H9 (cell line): ENCODE measurements around the gene BMPER. TPM values are rescaled to one million over a fixed set of nuclear protein-coding genes. Genes with fewer than 3 reads are reported as not detected.

Source experiments
- DNase-seq: peaks from one replicate; pipeline ENCODE4 v3.0.0-alpha.2; 2017
- H2AFZ ChIP-seq: one replicate; pipeline ENCODE4 v1.6.1; 2013; ENCODE audit warnings: mild to moderate bottlenecking, low read length, control low read depth, moderate library complexity
- H2AK5ac ChIP-seq: 2 replicates; pipeline ENCODE4 v1.6.1; 2013; ENCODE audit warnings: low read length, control low read depth, mixed read lengths; ENCODE audit not compliant: insufficient read length
- H2BK120ac ChIP-seq: one replicate; pipeline ENCODE4 v1.6.1; 2013; ENCODE audit warnings: low read depth, mild to moderate bottlenecking, low read length, control low read depth, inconsistent platforms; ENCODE audit not compliant: poor library complexity, severe bottlenecking
- H2BK12ac ChIP-seq: 2 replicates; pipeline ENCODE4 v1.6.1; 2013; ENCODE audit warnings: low read length, control low read depth, mixed read lengths, low read depth; ENCODE audit not compliant: insufficient read length
- H2BK15ac ChIP-seq: 2 replicates; pipeline ENCODE4 v1.6.1; 2013; ENCODE audit warnings: low read depth, low read length, control low read depth
- H2BK20ac ChIP-seq: one replicate; pipeline ENCODE4 v1.6.1; 2013; ENCODE audit warnings: low read depth, mild to moderate bottlenecking, low read length, control low read depth, inconsistent platforms; ENCODE audit not compliant: poor library complexity, severe bottlenecking
- H2BK5ac ChIP-seq: 2 replicates; pipeline ENCODE4 v1.6.1; 2013; ENCODE audit warnings: low read length, control low read depth, mixed read lengths; ENCODE audit not compliant: insufficient read length
- H3K14ac ChIP-seq: 2 replicates; pipeline ENCODE4 v1.6.1; 2013; ENCODE audit warnings: low read length, control low read depth; ENCODE audit not compliant: insufficient read depth
- H3K18ac ChIP-seq: 2 replicates; pipeline ENCODE4 v1.6.1; 2013; ENCODE audit warnings: low read depth, mild to moderate bottlenecking, mixed read lengths, low read length, control low read depth; ENCODE audit not compliant: insufficient read length
- H3K23ac ChIP-seq: 2 replicates; pipeline ENCODE4 v1.6.1; 2013; ENCODE audit warnings: low read length, control low read depth, mixed read lengths, low read depth; ENCODE audit not compliant: insufficient read length
- H3K23me2 ChIP-seq: 2 replicates; pipeline ENCODE4 v1.6.1; 2013; ENCODE audit warnings: low read depth, mild to moderate bottlenecking, mixed read lengths, low read length, control low read depth; ENCODE audit not compliant: insufficient read length, poor library complexity, severe bottlenecking
- H3K27ac ChIP-seq: 2 replicates; pipeline ENCODE4 v1.5.1; 2013; ENCODE audit warnings: low read length, control low read depth, mixed read lengths, low read depth; ENCODE audit not compliant: insufficient read length
- H3K27me3 ChIP-seq: 2 replicates; pipeline ENCODE4 v1.6.1; 2013; ENCODE audit warnings: low read length, control low read depth, inconsistent platforms; ENCODE audit not compliant: insufficient read depth
- H3K4ac ChIP-seq: 2 replicates; pipeline ENCODE4 v1.6.1; 2013; ENCODE audit warnings: low read depth, mild to moderate bottlenecking, control low read depth, inconsistent platforms, low read length, moderate library complexity
- H3K4me1 ChIP-seq: 2 replicates; pipeline ENCODE4 v1.6.1; 2013; ENCODE audit warnings: low read length, control low read depth, inconsistent platforms; ENCODE audit not compliant: insufficient read depth
- H3K4me2 ChIP-seq: 2 replicates; pipeline ENCODE4 v1.6.1; 2013; ENCODE audit warnings: low read length, control low read depth, mixed read lengths; ENCODE audit not compliant: insufficient read length, insufficient read depth
- H3K56ac ChIP-seq: 2 replicates; pipeline ENCODE4 v1.6.1; 2013; ENCODE audit warnings: low read depth, mild to moderate bottlenecking, mixed read lengths, low read length, control low read depth; ENCODE audit not compliant: insufficient read length
- H3K79me1 ChIP-seq: 2 replicates; pipeline ENCODE4 v1.6.1; 2013; ENCODE audit warnings: low read depth, mild to moderate bottlenecking, moderate library complexity, low read length, control low read depth, inconsistent platforms; ENCODE audit not compliant: insufficient read depth, poor library complexity, severe bottlenecking
- H3K79me2 ChIP-seq: 2 replicates; pipeline ENCODE4 v1.6.1; 2013; ENCODE audit warnings: low read length, control low read depth, inconsistent platforms; ENCODE audit not compliant: insufficient read depth
- H3K9ac ChIP-seq: 2 replicates; pipeline ENCODE4 v1.6.1; 2013; ENCODE audit warnings: low read length, control low read depth, mixed read lengths; ENCODE audit not compliant: insufficient read length; ENCODE audit errors: extremely low read depth
- H3K9me3 ChIP-seq: one replicate; pipeline ENCODE4 v1.6.1; 2013; ENCODE audit warnings: low read depth, low read length, inconsistent platforms; ENCODE audit not compliant: control insufficient read depth
- H3T11ph ChIP-seq: one replicate; pipeline ENCODE4 v1.6.1; 2013; ENCODE audit warnings: mild to moderate bottlenecking, low read length, control low read depth, inconsistent platforms
- H4K20me1 ChIP-seq: one replicate; pipeline ENCODE4 v1.6.1; 2013; ENCODE audit not compliant: control insufficient read depth, insufficient read length, insufficient read depth
- H4K5ac ChIP-seq: 2 replicates; pipeline ENCODE4 v1.6.1; 2013; ENCODE audit warnings: low read depth, mild to moderate bottlenecking, mixed read lengths, low read length, control low read depth; ENCODE audit not compliant: insufficient read length
- H4K8ac ChIP-seq: replicated peaks from 2 replicates; pipeline ENCODE4 v1.6.1; 2013; ENCODE audit warnings: low read length, control low read depth, mixed read lengths, low read depth; ENCODE audit not compliant: insufficient read length
- H4K91ac ChIP-seq: 2 replicates; pipeline ENCODE4 v1.6.1; 2013; ENCODE audit warnings: low read depth, mild to moderate bottlenecking, moderate library complexity, mixed read lengths, low read length, control low read depth; ENCODE audit not compliant: insufficient read length
- H3K27ac Mint-ChIP-seq, 3 experiments: 2 replicates in 2 of 3; 3 replicates in 1 of 3; pipeline ENCODE4 v1.8.0; 2020 to 2021; ENCODE audit warnings: mixed read lengths in 3 of 3, mild to moderate bottlenecking in 1 of 3, moderate library complexity in 1 of 3
- H3K27me3 Mint-ChIP-seq: 2 replicates; pipeline ENCODE4 v1.8.0; 2021; ENCODE audit warnings: low read depth, mild to moderate bottlenecking, moderate library complexity, mixed read lengths
- H3K36me3 Mint-ChIP-seq, 3 experiments: 2 replicates in 2 of 3; 3 replicates in 1 of 3; pipeline ENCODE4 v1.8.0; 2020 to 2021; ENCODE audit warnings: low read depth in 3 of 3, mixed read lengths in 3 of 3; ENCODE audit not compliant: insufficient read depth in 1 of 3
- H3K4me1 Mint-ChIP-seq, 2 experiments: 2 replicates each; pipeline ENCODE4 v1.8.0; 2020; ENCODE audit warnings: mixed read lengths in 2 of 2
- H3K4me3 Mint-ChIP-seq, 2 experiments: 2 replicates in 1 of 2; 3 replicates in 1 of 2; pipeline ENCODE4 v1.8.0; 2020 to 2021; ENCODE audit warnings: mild to moderate bottlenecking in 2 of 2, mixed read lengths in 2 of 2, moderate library complexity in 1 of 2
- H3K9me3 Mint-ChIP-seq, 2 experiments: 2 replicates in 1 of 2; 3 replicates in 1 of 2; pipeline ENCODE4 v1.8.0; 2020; ENCODE audit warnings: mild to moderate bottlenecking in 2 of 2, mixed read lengths in 2 of 2, moderate library complexity in 1 of 2
- WGBS: extraction: QIAGEN DNeasy Blood & Tissue Kit; methylation state at CpG from one replicate; pipeline ENCODE4 v1.1.7; 2013; ENCODE audit warnings: missing lambda C conversion rate, low lambda C conversion rate, mixed read lengths; ENCODE audit not compliant: insufficient read length; ENCODE audit errors: extremely low coverage; 5-methylcytosine and 5-hydroxymethylcytosine counted together
- total RNA-seq: library from RNA; stranded (reverse); gene quantifications from 2 replicates; pipeline ENCODE4 v1.2.1, GENCODE V29; 2021
- TF ChIP-seq, protein P1 (sequence below): fragments of 200-600 bp; sonication (generic); conservative IDR thresholded peaks from 3 replicates; pipeline ENCODE4 v1.8.0; 2021; ENCODE audit warnings: antibody characterized with exemption, mild to moderate bottlenecking

BMPER gene
- total RNA-seq, 1 experiment from 2014 or later, result 0.20 TPM

DNA sequence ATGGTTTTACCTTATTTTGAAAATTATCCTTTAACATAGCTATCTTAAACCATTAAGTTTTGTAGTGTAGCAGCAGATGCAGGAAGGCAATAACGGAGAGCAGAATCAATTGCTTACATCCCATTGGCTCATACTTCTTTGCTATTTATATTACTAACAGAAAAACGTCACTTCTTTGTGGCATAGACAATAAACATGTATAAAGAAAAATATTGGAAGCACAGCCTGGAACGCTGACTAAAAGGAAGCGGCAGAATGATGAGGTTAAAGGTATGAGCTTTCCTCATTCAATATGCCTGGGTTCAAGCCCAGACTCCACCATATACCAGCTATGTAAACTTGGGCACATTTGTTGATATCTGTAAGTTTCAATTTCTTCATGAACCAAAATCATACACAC, 24.0 kb upstream of the BMPER start:
- DNase-seq, result no peak

More for the DNA sequence above, 24.0 kb upstream of the BMPER start:
- no peak overlapping the region for H2BK5ac ChIP-seq
- H4K20me1 ChIP-seq, result no peaks in the 10 kb centered on the region
- no peak overlapping the region for H4K5ac ChIP-seq
- H3K27me3 ChIP-seq, result no peaks in the 10 kb centered on the region
- no peak overlapping the region for H3T11ph ChIP-seq
- H3K79me2 ChIP-seq, result no peaks in the 10 kb centered on the region
- H3K9ac ChIP-seq, result no peak overlapping the region
- H3K4me2 ChIP-seq, result no peak overlapping the region
- H3K4ac ChIP-seq, result no peak overlapping the region
- H3K14ac ChIP-seq, result no peak overlapping the region
- no peaks in the 10 kb centered on the region for H3K79me1 ChIP-seq
- H2AFZ ChIP-seq, result no peak overlapping the region
- H3K23ac ChIP-seq, result no peak overlapping the region
- H3K56ac ChIP-seq, result no peak overlapping the region
- Mint-ChIP-seq H3K36me3 (no peaks in the 10 kb centered on the region; a peak in 1 of 7 replicates), H3K4me3 (no peak overlapping the region), H3K9me3 (no peaks in the 10 kb centered on the region), H3K4me1 (peaks cover 11 to 12% of the 10 kb centered on the region in 2 experiments), H3K27me3 (no peaks in the 10 kb centered on the region), H3K27ac (no peak overlapping the region)
- H3K18ac ChIP-seq, result no peak overlapping the region
- H2BK20ac ChIP-seq, result no peak overlapping the region
- H2AK5ac ChIP-seq, result no peak overlapping the region
- H2BK15ac ChIP-seq, result no peak overlapping the region
- TF ChIP-seq, protein P1, sequence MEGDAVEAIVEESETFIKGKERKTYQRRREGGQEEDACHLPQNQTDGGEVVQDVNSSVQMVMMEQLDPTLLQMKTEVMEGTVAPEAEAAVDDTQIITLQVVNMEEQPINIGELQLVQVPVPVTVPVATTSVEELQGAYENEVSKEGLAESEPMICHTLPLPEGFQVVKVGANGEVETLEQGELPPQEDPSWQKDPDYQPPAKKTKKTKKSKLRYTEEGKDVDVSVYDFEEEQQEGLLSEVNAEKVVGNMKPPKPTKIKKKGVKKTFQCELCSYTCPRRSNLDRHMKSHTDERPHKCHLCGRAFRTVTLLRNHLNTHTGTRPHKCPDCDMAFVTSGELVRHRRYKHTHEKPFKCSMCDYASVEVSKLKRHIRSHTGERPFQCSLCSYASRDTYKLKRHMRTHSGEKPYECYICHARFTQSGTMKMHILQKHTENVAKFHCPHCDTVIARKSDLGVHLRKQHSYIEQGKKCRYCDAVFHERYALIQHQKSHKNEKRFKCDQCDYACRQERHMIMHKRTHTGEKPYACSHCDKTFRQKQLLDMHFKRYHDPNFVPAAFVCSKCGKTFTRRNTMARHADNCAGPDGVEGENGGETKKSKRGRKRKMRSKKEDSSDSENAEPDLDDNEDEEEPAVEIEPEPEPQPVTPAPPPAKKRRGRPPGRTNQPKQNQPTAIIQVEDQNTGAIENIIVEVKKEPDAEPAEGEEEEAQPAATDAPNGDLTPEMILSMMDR, result no peak
- peaks cover 6% of the 10 kb centered on the region for H3K9me3 ChIP-seq
- no peak overlapping the region for H4K91ac ChIP-seq
- WGBS, result no CpG with 5 or more reads among the region's 4 CpGs
- H3K23me2 ChIP-seq, result no peaks in the 10 kb centered on the region
- no peak overlapping the region for H2BK12ac ChIP-seq
- no peak overlapping the region for H4K8ac ChIP-seq
- no peak overlapping the region for H3K27ac ChIP-seq
- peaks cover 3% of the 10 kb centered on the region; the same call in 1 of the 2 replicates for H3K4me1 ChIP-seq
- H2BK120ac ChIP-seq, result no peak overlapping the region
